K562 (cell line): ENCODE measurements around the gene TRMT44. TPM values are rescaled to one million over a fixed set of nuclear protein-coding genes. Genes with fewer than 3 reads are reported as not detected.
A peak's percentile ranks its signal among the peaks of the same experiment; 100 is the strongest.

Source experiments
- BRD9 ChIP-seq: fragments of 450-650 bp; IDR thresholded peaks from 2 replicates; pipeline ENCODE4 v1.6.1; 2018; ENCODE audit warnings: low read depth; ENCODE audit not compliant: partially characterized antibody
- CAMTA2 ChIP-seq: fragments of 250-450 bp; sonication (Bioruptor Pico); conservative IDR thresholded peaks from 2 replicates; pipeline ENCODE4 v1.5.1; 2022
- EGR1 ChIP-seq: fragments of 450-650 bp; conservative IDR thresholded peaks from 2 replicates; pipeline ENCODE4 v1.6.1; 2017; ENCODE audit warnings: mild to moderate bottlenecking
- HDAC1 ChIP-seq, 2 experiments: fragments of 450-650 bp; IDR thresholded peaks; 2 replicates each; pipeline ENCODE4 v1.6.1; 2016 to 2017; ENCODE audit warnings: inconsistent platforms in 1 of 2, mild to moderate bottlenecking in 1 of 2, moderate library complexity in 1 of 2
- HDAC2 ChIP-seq: fragments of 450-650 bp; IDR thresholded peaks from 2 replicates; pipeline ENCODE4 v1.6.1; 2016; ENCODE audit warnings: mild to moderate bottlenecking
- HDAC8 ChIP-seq: fragments of 450-650 bp; IDR thresholded peaks from 2 replicates; pipeline ENCODE4 v1.6.1; 2016; ENCODE audit warnings: mild to moderate bottlenecking, missing genetic modification characterization, moderate library complexity, missing compliant biosample characterization
- KLF10 ChIP-seq: fragments of 250-450 bp; sonication (Bioruptor Pico); IDR thresholded peaks from 2 replicates; pipeline ENCODE4 v1.6.1; 2021; ENCODE audit warnings: matching md5 sums
- MAFF ChIP-seq: IDR thresholded peaks from 2 replicates; pipeline ENCODE4 v1.6.1; 2012; ENCODE audit warnings: low read length, improper control_type of control experiment
- MCM3 ChIP-seq: fragments of 450-650 bp; IDR thresholded peaks from 2 replicates; pipeline ENCODE4 v1.6.1; 2016
- NBN ChIP-seq: fragments of 450-650 bp; IDR thresholded peaks from 2 replicates; pipeline ENCODE4 v1.6.1; 2016; ENCODE audit warnings: low read depth, mild to moderate bottlenecking
- NR2C1 ChIP-seq, 2 experiments: fragments of 450-650 bp; IDR thresholded peaks; 2 replicates each; pipeline ENCODE4 v1.6.1; 2017; ENCODE audit warnings: mild to moderate bottlenecking in 2 of 2, antibody characterized with exemption in 1 of 2, inconsistent platforms in 1 of 2, missing compliant biosample characterization in 1 of 2, missing genetic modification characterization in 1 of 2
- PHF8 ChIP-seq: fragments of 200-600 bp; sonication (generic); IDR thresholded peaks from 2 replicates; pipeline ENCODE4 v1.6.1; 2012; ENCODE audit warnings: mixed run types, mild to moderate bottlenecking, inconsistent platforms, low read length, moderate library complexity, borderline replicate concordance
- RNF2 ChIP-seq: sonication (generic); IDR thresholded peaks from 2 replicates; pipeline ENCODE4 v1.6.1; 2016
- SMAD2 ChIP-seq: fragments of 150-350 bp; IDR thresholded peaks from 2 replicates; pipeline ENCODE4 v1.6.1; 2014; ENCODE audit warnings: low read depth, mild to moderate bottlenecking, low read length
- SMARCE1 ChIP-seq: fragments of 450-650 bp; IDR thresholded peaks from 2 replicates; pipeline ENCODE4 v1.7.1; 2016; ENCODE audit warnings: mild to moderate bottlenecking
- SRSF7 ChIP-seq: fragments of 200-400 bp; formaldehyde crosslinking; optimal IDR thresholded peaks from 2 replicates; pipeline ENCODE3; 2017; ENCODE audit warnings: mild to moderate bottlenecking, low read depth, low read length
- TAF7 ChIP-seq: fragments of 450-650 bp; IDR thresholded peaks from 2 replicates; pipeline ENCODE4 v1.6.1; 2016; ENCODE audit warnings: missing genetic modification characterization, missing compliant biosample characterization
- TAL1 ChIP-seq: fragments of 450-650 bp; IDR thresholded peaks from 2 replicates; pipeline ENCODE4 v1.6.1; 2016; ENCODE audit warnings: mild to moderate bottlenecking
- U2AF1 ChIP-seq: fragments of 200-400 bp; formaldehyde crosslinking; optimal IDR thresholded peaks from 2 replicates; pipeline ENCODE3; 2017; ENCODE audit warnings: mild to moderate bottlenecking, low read depth, low read length, moderate library complexity
- XRCC5 ChIP-seq: fragments of 200-400 bp; formaldehyde crosslinking; IDR thresholded peaks from 2 replicates; pipeline ENCODE4 v1.6.1; 2017; ENCODE audit warnings: low read depth, mild to moderate bottlenecking, low read length
- ZFPM2 ChIP-seq: fragments of 250-450 bp; sonication (Bioruptor Pico); IDR thresholded peaks from 2 replicates; pipeline ENCODE4 v1.5.1; 2022; ENCODE audit warnings: mild to moderate bottlenecking
- ZNF174 ChIP-seq: fragments of 250-450 bp; sonication (Bioruptor Pico); IDR thresholded peaks from 2 replicates; pipeline ENCODE4 v1.4.0; 2020; ENCODE audit warnings: mild to moderate bottlenecking
- ZNF347 ChIP-seq: fragments of 450-650 bp; formaldehyde crosslinking; IDR thresholded peaks from 2 replicates; pipeline ENCODE4 v1.4.0; 2020; ENCODE audit warnings: low read depth, mild to moderate bottlenecking, moderate library complexity
- ZNF830 ChIP-seq: fragments of 250-450 bp; sonication (Bioruptor Pico); IDR thresholded peaks from 2 replicates; pipeline ENCODE4 v1.5.0; 2021; ENCODE audit warnings: mild to moderate bottlenecking
- polyA plus RNA-seq, 8 experiments: library from polyadenylated mRNA; depleted of rRNA in 4 of 8; stranded (reverse) in 5 of 8; unstranded in 3 of 8; fragments of >200 nt; fragmentation: Nextera tagmentation in 2 of 8; fragmentation: Illumina TruSeq in 1 of 8; extraction: Ambion mirVana in 2 of 8; extraction: Trizol in 1 of 8; gene quantifications; 2 replicates each; pipeline versions ENCODE4 v1.2.1 to v1.2.3, GENCODE V29; 2011 to 2014; ENCODE audit warnings: inconsistent platforms in 1 of 8, missing spikeins in 1 of 8
- total RNA-seq, 7 experiments: library from RNA; depleted of rRNA in 6 of 7; stranded (reverse); fragments of >200 nt in 6 of 7; fragmentation: Illumina TruSeq in 2 of 7; extraction: Trizol in 2 of 7; gene quantifications; 2 replicates each; pipeline versions ENCODE4 v1.2.1 to v1.2.3, GENCODE V29; 2011 to 2021; ENCODE audit warnings: low replicate concordance in 1 of 7
- TF ChIP-seq, protein P1 (sequence below): fragments of 250-450 bp; sonication (Bioruptor Pico); IDR thresholded peaks from 2 replicates; pipeline ENCODE4 v1.8.0; 2021; ENCODE audit warnings: borderline replicate concordance, mild to moderate bottlenecking, moderate library complexity; ENCODE audit not compliant: poor library complexity, severe bottlenecking
- TF ChIP-seq, protein P2 (sequence below), 2 experiments: fragments of 250-450 bp in 1 of 2; fragments of 450-650 bp in 1 of 2; sonication (Bioruptor Pico) in 1 of 2; IDR thresholded peaks; 2 replicates each; pipeline versions ENCODE4 v1.6.1 to v1.8.0; 2016 to 2021; ENCODE audit warnings: mild to moderate bottlenecking in 2 of 2, moderate library complexity in 2 of 2, missing compliant biosample characterization in 1 of 2, missing genetic modification characterization in 1 of 2
- TF ChIP-seq, protein P3 (sequence below): fragments of 450-650 bp; IDR thresholded peaks from 2 replicates; pipeline ENCODE4 v1.6.1; 2016; ENCODE audit warnings: missing biosample characterization, missing genetic modification characterization
- TF ChIP-seq, protein P4 (sequence below): fragments of 250-450 bp; sonication (Bioruptor Pico); IDR thresholded peaks from 2 replicates; pipeline ENCODE4 v1.6.1; 2021; ENCODE audit warnings: mild to moderate bottlenecking

Gene TRMT44
- total and polyA plus RNA-seq, 9 of the 15 experiments (the other 6 are each of a cell fraction or from before 2014, with no cell fraction given), result 1.2 to 18.6 (median 10.0) TPM

DNA sequence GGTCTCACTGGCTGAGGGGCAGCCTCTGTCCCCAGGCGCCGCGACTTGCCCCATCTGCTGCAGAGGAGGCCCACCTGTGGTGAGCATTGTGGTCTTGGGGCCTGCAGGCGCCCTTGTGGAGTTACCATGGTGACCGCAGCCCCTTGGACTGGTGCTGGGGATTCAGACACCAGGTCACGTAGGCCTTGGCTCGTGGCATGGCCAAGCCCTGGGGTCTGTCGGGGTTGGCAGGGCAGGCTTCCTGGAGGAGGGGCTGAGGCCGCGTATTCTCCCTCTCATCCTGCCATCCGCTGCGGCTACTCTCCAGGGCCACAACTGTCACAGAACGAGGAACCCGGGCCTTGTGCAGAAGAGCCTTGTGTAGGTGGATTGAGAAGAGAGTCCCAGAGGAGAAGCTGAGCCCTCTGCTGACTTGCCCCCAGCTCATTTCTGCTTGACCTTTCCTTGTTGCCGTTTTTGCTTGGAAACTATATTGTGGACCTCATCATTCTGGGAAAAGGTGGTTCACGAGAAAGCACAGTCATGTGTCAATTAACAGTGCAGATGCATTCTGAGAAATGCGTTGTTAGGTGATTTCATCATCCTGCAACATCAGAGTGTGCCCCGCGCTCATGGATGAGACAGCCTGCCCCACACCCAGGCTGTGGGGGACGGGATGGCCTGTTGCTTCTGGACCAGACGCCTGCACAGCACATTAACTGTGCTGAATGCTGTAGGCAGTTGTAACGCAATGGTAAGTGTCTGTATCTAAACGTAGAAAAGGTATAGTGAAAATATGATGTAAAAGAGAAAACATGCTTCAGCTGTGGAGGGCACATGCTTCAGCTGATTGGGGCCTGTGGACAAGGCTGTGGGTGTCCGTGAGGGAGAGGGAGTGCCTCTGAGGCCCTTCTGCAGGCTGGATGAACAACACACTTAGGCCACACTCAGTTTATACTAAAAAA, 38.5 kb downstream of the TRMT44 start (continued):
- peak; percentile 56; the same call in 1 of the 2 replicates for TF ChIP-seq RNF2
- TF ChIP-seq XRCC5, result no peak
- TF ChIP-seq BRD9, result peak; percentile 94
- TF ChIP-seq MCM3, result no peak
- TF ChIP-seq, protein P1, sequence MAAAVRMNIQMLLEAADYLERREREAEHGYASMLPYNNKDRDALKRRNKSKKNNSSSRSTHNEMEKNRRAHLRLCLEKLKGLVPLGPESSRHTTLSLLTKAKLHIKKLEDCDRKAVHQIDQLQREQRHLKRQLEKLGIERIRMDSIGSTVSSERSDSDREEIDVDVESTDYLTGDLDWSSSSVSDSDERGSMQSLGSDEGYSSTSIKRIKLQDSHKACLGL (CRISPR knock-in tag), result peak; percentile 25
- peak; percentile 19; the same call in 1 of the 2 replicates for TF ChIP-seq PHF8
- TF ChIP-seq KLF10, result no peak
- no peak for TF ChIP-seq CAMTA2 (CRISPR knock-in tag)
- TF ChIP-seq ZNF830, result no peak
- TF ChIP-seq, protein P2, sequence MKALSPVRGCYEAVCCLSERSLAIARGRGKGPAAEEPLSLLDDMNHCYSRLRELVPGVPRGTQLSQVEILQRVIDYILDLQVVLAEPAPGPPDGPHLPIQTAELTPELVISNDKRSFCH (CRISPR knock-in tag; IDR thresholded peaks at IDR 0.05), result 0 out of 2 replicates have a peak, but pooled peaks have one; percentile 4
- TF ChIP-seq, protein P2 (tag; IDR thresholded peaks at IDR 0.05), result peak; percentile 70; the same call in 1 of the 2 replicates
- no peak for TF ChIP-seq ZNF174 (CRISPR knock-in tag)
- TF ChIP-seq HDAC8 (tag), result peak; percentile 74
- TF ChIP-seq TAL1, result 0 out of 2 replicates have a peak, but pooled peaks have one; percentile 30
- TF ChIP-seq SRSF7, result no peak
- no peak for TF ChIP-seq EGR1
- TF ChIP-seq SMAD2, result no peak
- TF ChIP-seq NR2C1 (IDR thresholded peaks at IDR 0.05), result no peak; the same call in 1 of the 2 replicates
- TF ChIP-seq NR2C1 (tag; IDR thresholded peaks at IDR 0.05), result peak; percentile 83
- TF ChIP-seq TAF7, result 0 out of 2 replicates have a peak, but pooled peaks have one; percentile 29
- TF ChIP-seq HDAC1 (IDR thresholded peaks at IDR 0.05), result peak in 1 of 2 experiments; percentile 78; a peak in 2 of 4 replicates
- TF ChIP-seq, protein P3, sequence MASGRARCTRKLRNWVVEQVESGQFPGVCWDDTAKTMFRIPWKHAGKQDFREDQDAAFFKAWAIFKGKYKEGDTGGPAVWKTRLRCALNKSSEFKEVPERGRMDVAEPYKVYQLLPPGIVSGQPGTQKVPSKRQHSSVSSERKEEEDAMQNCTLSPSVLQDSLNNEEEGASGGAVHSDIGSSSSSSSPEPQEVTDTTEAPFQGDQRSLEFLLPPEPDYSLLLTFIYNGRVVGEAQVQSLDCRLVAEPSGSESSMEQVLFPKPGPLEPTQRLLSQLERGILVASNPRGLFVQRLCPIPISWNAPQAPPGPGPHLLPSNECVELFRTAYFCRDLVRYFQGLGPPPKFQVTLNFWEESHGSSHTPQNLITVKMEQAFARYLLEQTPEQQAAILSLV, result peak; percentile 81
- TF ChIP-seq ZNF347 (CRISPR knock-in tag), result no peak
- TF ChIP-seq ZFPM2, result no peak
- peak; percentile 62; the same call in 1 of the 2 replicates for TF ChIP-seq HDAC2
- TF ChIP-seq U2AF1, result no peak
- TF ChIP-seq, protein P4, sequence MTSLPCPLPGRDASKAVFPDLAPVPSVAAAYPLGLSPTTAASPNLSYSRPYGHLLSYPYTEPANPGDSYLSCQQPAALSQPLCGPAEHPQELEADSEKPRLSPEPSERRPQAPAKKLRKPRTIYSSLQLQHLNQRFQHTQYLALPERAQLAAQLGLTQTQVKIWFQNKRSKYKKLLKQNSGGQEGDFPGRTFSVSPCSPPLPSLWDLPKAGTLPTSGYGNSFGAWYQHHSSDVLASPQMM (CRISPR knock-in tag), result no peak
- TF ChIP-seq SMARCE1, result peak; percentile 62
- peak; percentile 32; the same call in 1 of the 2 replicates for TF ChIP-seq MAFF
- TF ChIP-seq NBN, result peak; percentile 83
